NT2/D1 (cell line): ENCODE data around the gene FAM117A.

Experiments used
- SUZ12 ChIP-seq: IDR thresholded peaks from 2 replicates; pipeline ENCODE4 v1.6.1; 2011; ENCODE audit not compliant: insufficient read length, insufficient read depth; ENCODE audit errors: extremely low read depth
- YY1 ChIP-seq: IDR thresholded peaks from 2 replicates; pipeline ENCODE4 v1.6.1; 2011; ENCODE audit not compliant: insufficient read length, insufficient read depth
- ZNF274 ChIP-seq: IDR thresholded peaks from 2 replicates; pipeline ENCODE4 v1.6.1; 2011; ENCODE audit warnings: mild to moderate bottlenecking, low read depth, low read length

DNA sequence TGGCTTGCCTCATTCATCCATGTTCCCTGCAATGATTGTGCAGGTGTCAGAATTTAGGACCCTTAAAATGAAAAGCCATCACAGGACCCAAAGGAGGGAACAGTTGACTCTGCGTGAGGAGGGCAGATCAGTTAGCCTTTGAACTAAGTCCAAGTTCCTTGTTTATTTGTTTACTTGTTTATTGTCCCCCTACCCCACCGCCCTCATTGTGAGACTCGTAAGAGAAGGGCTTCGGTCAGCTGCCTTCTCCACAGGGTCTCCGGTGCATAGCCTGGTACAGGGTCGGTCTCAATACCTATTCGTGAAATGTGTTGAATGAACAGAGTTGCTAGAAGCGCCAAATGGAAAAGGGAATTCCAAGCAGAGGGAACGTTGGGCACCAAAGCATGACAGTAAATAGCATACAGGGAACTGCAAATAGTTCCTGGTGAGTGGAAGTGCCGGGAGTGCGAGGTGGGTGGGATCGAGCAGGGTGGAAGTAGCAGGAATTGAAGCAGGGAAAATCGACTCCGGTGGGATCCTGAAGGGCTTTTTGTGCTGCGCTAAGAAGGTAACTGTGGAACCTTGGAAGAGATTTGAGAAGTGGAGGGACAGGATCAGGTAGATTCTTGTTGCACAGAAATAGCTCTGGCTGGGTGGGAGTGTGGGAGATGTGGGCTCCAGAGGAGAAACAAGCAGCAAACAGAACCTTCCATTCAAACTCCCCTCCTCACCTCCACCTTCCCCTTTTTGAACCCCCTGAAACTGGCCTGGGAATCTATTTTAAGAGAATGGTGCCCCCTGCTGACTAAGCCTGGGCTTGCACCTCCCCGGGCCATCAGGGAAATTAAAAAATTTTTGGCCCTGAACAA lies 68.9 kb downstream of the FAM117A start:
- TF ChIP-seq ZNF274 (no peak), YY1 (no peak), SUZ12 (no peak)
